Fibroblast of mammary gland (primary cell): ENCODE data around the gene BMX.

Experiments
- DNase-seq: peaks from one replicate; pipeline ENCODE4 v3.0.0-alpha.2; 2010; ENCODE audit warnings: low read depth
- H3K4me3 ChIP-seq: 2 replicates; pipeline ENCODE4 v1.5.1; 2011; ENCODE audit warnings: low read depth, mild to moderate bottlenecking, low read length, moderate library complexity; ENCODE audit not compliant: control insufficient read depth
- CTCF ChIP-seq: conservative IDR thresholded peaks from 2 replicates; pipeline ENCODE4 v1.5.1; 2011; ENCODE audit warnings: low read depth, low read length, inconsistent platforms; ENCODE audit not compliant: control insufficient read depth, insufficient read depth

Gene BMX

GRCh38 chrX:15600049-15600448, 99.4 kb downstream of the BMX start:
- no peak for TF ChIP-seq CTCF
- no peak for DNase-seq
- H3K4me3 ChIP-seq = no peak overlapping the region

GRCh38 chrX:15600745-15601144, 100.1 kb downstream of the BMX start, which contains the start of gene ACE2:
Gene ACE2 (minus strand): TSS chrX:15600960. CDS start chrX:15600911, 49 bp downstream.
- TF ChIP-seq CTCF = no peak
- no peak for DNase-seq
- H3K4me3 ChIP-seq = no peak within 1 kb of the TSS

GRCh38 chrX:15601932-15602331, 101.3 kb downstream of the BMX start:
- TF ChIP-seq CTCF = no peak
- no peak for DNase-seq
- H3K4me3 ChIP-seq = no peak overlapping the region

GRCh38 chrX:15602761-15603160, 102.2 kb downstream of the BMX start:
- DNase-seq = no peak
- H3K4me3 ChIP-seq = no peak overlapping the region
- TF ChIP-seq CTCF = no peak

- DNase-seq = no peak
Measured at GRCh38 chrX:15605226-15605625, 104.6 kb downstream of the BMX start.

More at GRCh38 chrX:15605226-15605625, 104.6 kb downstream of the BMX start:
- no peak overlapping the region for H3K4me3 ChIP-seq
- TF ChIP-seq CTCF = no peak
